Fibroblast of lung (primary cell): Measurements from ENCODE around the gene GSTA2. TPM values are rescaled to one million over a fixed set of nuclear protein-coding genes. Genes with fewer than 3 reads are reported as not detected.
"Not testable (repeated sequence)": the region's sequence is repeated elsewhere in the genome, so short reads cannot be mapped to it uniquely, and the experiment has no call there.

Experiments used
- DNase-seq, 2 donors: peaks; one replicate each; pipeline versions ENCODE4 v3.0.0 to v3.0.0-alpha.2; 2010; ENCODE audit warnings: low read depth in 2 of 2
- H2AFZ ChIP-seq: 2 replicates; pipeline ENCODE4 v1.5.1; 2012; ENCODE audit warnings: low read length, control low read depth, inconsistent platforms
- H3K27ac ChIP-seq: 2 replicates; pipeline ENCODE4 v1.5.1; 2011; ENCODE audit warnings: low read length, control low read depth; ENCODE audit not compliant: insufficient read depth
- H3K27me3 ChIP-seq: 2 replicates; pipeline ENCODE4 v1.5.1; 2011; ENCODE audit warnings: mild to moderate bottlenecking, low read length; ENCODE audit not compliant: control insufficient read depth, insufficient read depth
- H3K36me3 ChIP-seq: 2 replicates; pipeline ENCODE4 v1.5.1; 2011; ENCODE audit warnings: low read length; ENCODE audit not compliant: control insufficient read depth, insufficient read depth
- H3K4me1 ChIP-seq: 2 replicates; pipeline ENCODE4 v1.5.1; 2011; ENCODE audit warnings: low read length; ENCODE audit not compliant: control insufficient read depth, insufficient read depth; ENCODE audit errors: extremely low read depth
- H3K4me2 ChIP-seq: 2 replicates; pipeline ENCODE4 v1.5.1; 2011; ENCODE audit warnings: low read length, control low read depth; ENCODE audit not compliant: insufficient read depth; ENCODE audit errors: extremely low read depth
- H3K4me3 ChIP-seq, 4 experiments: fragments of 200-600 bp in 1 of 4; sonication (generic) in 1 of 4; replicated peaks in 1 of 4; 2 replicates each; pipeline ENCODE4 v1.5.1; 2011 to 2016; ENCODE audit warnings: low read length in 4 of 4, low read depth in 3 of 4, mild to moderate bottlenecking in 3 of 4, control low read depth in 2 of 4, inconsistent platforms in 1 of 4, mixed read lengths in 1 of 4; ENCODE audit not compliant: insufficient read depth in 1 of 4; ENCODE audit errors: control extremely low read depth in 1 of 4
- H3K79me2 ChIP-seq: 2 replicates; pipeline ENCODE4 v1.5.1; 2012; ENCODE audit warnings: mild to moderate bottlenecking, low read length, inconsistent platforms; ENCODE audit not compliant: control insufficient read depth, insufficient read depth
- H3K9ac ChIP-seq: 2 replicates; pipeline ENCODE4 v1.5.1; 2011; ENCODE audit warnings: mild to moderate bottlenecking, low read length, control low read depth; ENCODE audit not compliant: insufficient read depth
- H3K9me3 ChIP-seq: 2 replicates; pipeline ENCODE4 v1.5.1; 2012; ENCODE audit warnings: low read depth, low read length; ENCODE audit not compliant: control insufficient read depth, insufficient read depth
- H4K20me1 ChIP-seq: 2 replicates; pipeline ENCODE4 v1.5.1; 2011; ENCODE audit warnings: low read length; ENCODE audit not compliant: control insufficient read depth, insufficient read depth; ENCODE audit errors: extremely low read depth
- CTCF ChIP-seq, 2 donors: IDR thresholded peaks in 1 of 2; conservative IDR thresholded peaks in 1 of 2; 1 replicate in 1 of 2; 2 replicates in 1 of 2; pipeline ENCODE4 v1.5.1; 2011 to 2012; ENCODE audit warnings: low read length in 2 of 2, control low read depth in 1 of 2, inconsistent platforms in 1 of 2, low read depth in 1 of 2, mild to moderate bottlenecking in 1 of 2
- EZH2 ChIP-seq: IDR thresholded peaks from 2 replicates; pipeline ENCODE4 v1.5.1; 2012; ENCODE audit warnings: low read length, control low read depth, mild to moderate bottlenecking; ENCODE audit errors: missing control alignments
- polyA plus RNA-seq, 2 donors: library from polyadenylated mRNA; depleted of rRNA in 1 of 2; stranded (reverse) in 1 of 2; unstranded in 1 of 2; fragments of >200 nt; gene quantifications; 2 replicates each; pipeline ENCODE4 v1.2.1, GENCODE V29; 2011 to 2012; ENCODE audit warnings: missing spikeins in 1 of 2
- total RNA-seq: library from RNA; depleted of rRNA; stranded (reverse); fragments of >200 nt; gene quantifications from 2 replicates; pipeline ENCODE4 v1.2.1, GENCODE V29; 2014

The GSTA2 gene
- total and polyA plus RNA-seq, 2 donors (not counting 1 experiment from before 2014, with no cell fraction given) = not detected

- H4K20me1 ChIP-seq = no peaks in the 10 kb centered on the region
- H3K27me3 ChIP-seq = no peaks in the 10 kb centered on the region
- H3K9me3 ChIP-seq = no peaks in the 10 kb centered on the region
- H3K4me1 ChIP-seq = no peaks in the 10 kb centered on the region
- H3K4me3 ChIP-seq = no peak overlapping the region
- H3K27ac ChIP-seq = no peak overlapping the region
- H2AFZ ChIP-seq = no peak overlapping the region
- H3K36me3 ChIP-seq = no peaks in the 10 kb centered on the region
- H3K9ac ChIP-seq = no peak overlapping the region
- TF ChIP-seq CTCF (conservative IDR thresholded peaks at IDR 0.05 in 1 of 2, IDR thresholded peaks at IDR 0.05 in 1 of 2; ENCODE audit: low read depth in 1 of 2, low read length in 2 of 2) (no peak), EZH2 (no peak)
- no peak for DNase-seq
- no peaks in the 10 kb centered on the region for H3K79me2 ChIP-seq
- no peak overlapping the region for H3K4me2 ChIP-seq
Measured at GRCh38 chr6:52790861-52791260, 27.6 kb upstream of the GSTA2 start.

- not testable (repeated sequence) for H3K4me1 ChIP-seq, H3K9ac ChIP-seq, H3K79me2 ChIP-seq, H3K27me3 ChIP-seq, H3K36me3 ChIP-seq, H3K4me3 ChIP-seq, H4K20me1 ChIP-seq, H3K27ac ChIP-seq, H3K4me2 ChIP-seq, H2AFZ ChIP-seq, H3K9me3 ChIP-seq
- DNase-seq = peak in 1 of 2 donors; percentile 73
Measured at GRCh38 chr6:52789658-52790057, 26.4 kb upstream of the GSTA2 start.

GRCh38 chr6:52788478-52788877, 25.2 kb upstream of the GSTA2 start:
- Histone ChIP-seq H4K20me1 (no peaks in the 10 kb centered on the region), H3K79me2 (no peaks in the 10 kb centered on the region), H3K9me3 (no peaks in the 10 kb centered on the region), H3K4me1 (no peaks in the 10 kb centered on the region), H3K27me3 (no peaks in the 10 kb centered on the region), H3K4me2 (no peak overlapping the region), H3K36me3 (no peaks in the 10 kb centered on the region), H2AFZ (no peak overlapping the region), H3K9ac (no peak overlapping the region), H3K27ac (no peak overlapping the region), H3K4me3 (no peak overlapping the region)
- TF ChIP-seq CTCF (conservative IDR thresholded peaks at IDR 0.05 in 1 of 2, IDR thresholded peaks at IDR 0.05 in 1 of 2; ENCODE audit: low read depth in 1 of 2, low read length in 2 of 2) (no peak), EZH2 (no peak)
- DNase-seq = peak in 1 of 2 donors; percentile 48
